T-helper 17 cell (primary cell): ENCODE results near the gene APBA1. TPM values are rescaled to one million over a fixed set of nuclear protein-coding genes. Genes with fewer than 3 reads are reported as not detected.
"Not testable (repeated sequence)": the region's sequence is repeated elsewhere in the genome, so short reads cannot be mapped to it uniquely, and the experiment has no call there.

Source experiments
- ATAC-seq: fragments of 150-1000 bp; cut with Tn5 transposase; 2 replicates; pipeline ENCODE4 v1.10.0; 2021; ENCODE audit warnings: mild to moderate bottlenecking, moderate library complexity
- DNase-seq, 3 donors: peaks; one replicate each; pipeline versions ENCODE4 v3.0.0 to v3.0.0-alpha.2; 2020 to 2021
- H3K9me3 ChIP-seq: one replicate; pipeline ENCODE4 v1.7.0; 2013; ENCODE audit warnings: low read length, mild to moderate bottlenecking; ENCODE audit not compliant: control insufficient read depth, poor library complexity, severe bottlenecking
- H3K27ac Mint-ChIP-seq: one replicate; pipeline ENCODE4 v1.8.0; 2022; ENCODE audit warnings: mild to moderate bottlenecking, moderate library complexity, mixed read lengths
- H3K27me3 Mint-ChIP-seq: one replicate; pipeline ENCODE4 v1.8.0; 2022; ENCODE audit warnings: mixed read lengths
- H3K36me3 Mint-ChIP-seq: one replicate; pipeline ENCODE4 v1.8.0; 2022; ENCODE audit warnings: low read depth, mixed read lengths
- H3K4me1 Mint-ChIP-seq: one replicate; pipeline ENCODE4 v1.8.0; 2022; ENCODE audit warnings: mild to moderate bottlenecking, mixed read lengths
- H3K4me3 Mint-ChIP-seq: one replicate; pipeline ENCODE4 v1.8.0; 2022; ENCODE audit warnings: mild to moderate bottlenecking, moderate library complexity, mixed read lengths
- total RNA-seq, 4 donors: library from RNA in 2 of 4; stranded (reverse) in 2 of 4; gene quantifications; one replicate each; pipeline ENCODE4 v1.2.3 and lab custom pipeline; 2022 to 2026

APBA1 gene
- total RNA-seq, 2 donors from 2014 or later, result 0.31 to 2.3 TPM

DNA sequence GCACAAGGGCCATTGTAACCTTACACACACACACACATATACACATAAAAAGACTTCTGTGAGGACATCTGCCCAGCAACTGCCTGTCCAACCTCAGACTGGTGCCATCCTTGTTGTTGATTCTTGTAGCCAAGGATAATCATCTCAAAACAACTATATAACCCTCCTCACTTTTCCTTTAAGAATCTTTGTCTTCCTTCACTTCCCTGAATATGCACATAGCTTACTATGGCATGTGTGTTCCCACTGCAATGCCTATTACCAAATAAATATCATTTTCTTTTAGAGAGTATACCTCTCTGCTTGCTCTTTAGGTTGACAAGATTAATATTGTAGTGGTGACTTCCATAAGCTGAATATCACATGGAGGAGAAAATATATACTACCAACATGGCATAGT is 55.2 kb downstream of the APBA1 start:
- H3K27ac Mint-ChIP-seq, result no peak overlapping the region
- H3K4me1 Mint-ChIP-seq, result no peaks in the 10 kb centered on the region
- H3K27me3 Mint-ChIP-seq, result peaks cover 4% of the 10 kb centered on the region
- ATAC-seq (no peak), DNase-seq (no peak)
- no peaks in the 10 kb centered on the region for H3K36me3 Mint-ChIP-seq
- H3K9me3 ChIP-seq, result no peaks in the 10 kb centered on the region
- H3K4me3 Mint-ChIP-seq, result no peak overlapping the region

DNA sequence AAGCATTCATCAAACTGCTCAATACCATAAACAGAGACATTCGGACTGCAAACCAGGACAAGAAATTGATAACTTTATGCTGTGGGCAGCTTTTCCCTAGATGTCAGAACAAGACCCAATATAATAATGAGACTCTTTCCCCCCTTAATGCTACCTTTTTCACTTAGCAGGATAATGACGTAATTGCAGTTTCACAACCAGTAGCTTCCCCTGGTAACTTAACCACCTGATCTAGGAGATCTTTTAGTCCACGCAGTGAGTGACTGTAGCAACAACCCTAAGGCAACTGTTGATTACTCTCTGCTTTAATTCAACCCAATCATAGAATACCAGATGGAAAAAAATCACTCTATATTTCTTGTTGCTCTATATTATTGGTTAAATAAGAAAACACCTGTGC is 56.3 kb downstream of the APBA1 start:
- H3K27me3 Mint-ChIP-seq, result peaks cover 4% of the 10 kb centered on the region
- no peak overlapping the region for H3K27ac Mint-ChIP-seq
- no peak overlapping the region for H3K4me3 Mint-ChIP-seq
- H3K9me3 ChIP-seq, result no peaks in the 10 kb centered on the region
- ATAC-seq, result no peak
- DNase-seq, result no peak
- H3K4me1 Mint-ChIP-seq, result no peaks in the 10 kb centered on the region
- H3K36me3 Mint-ChIP-seq, result no peaks in the 10 kb centered on the region

DNA sequence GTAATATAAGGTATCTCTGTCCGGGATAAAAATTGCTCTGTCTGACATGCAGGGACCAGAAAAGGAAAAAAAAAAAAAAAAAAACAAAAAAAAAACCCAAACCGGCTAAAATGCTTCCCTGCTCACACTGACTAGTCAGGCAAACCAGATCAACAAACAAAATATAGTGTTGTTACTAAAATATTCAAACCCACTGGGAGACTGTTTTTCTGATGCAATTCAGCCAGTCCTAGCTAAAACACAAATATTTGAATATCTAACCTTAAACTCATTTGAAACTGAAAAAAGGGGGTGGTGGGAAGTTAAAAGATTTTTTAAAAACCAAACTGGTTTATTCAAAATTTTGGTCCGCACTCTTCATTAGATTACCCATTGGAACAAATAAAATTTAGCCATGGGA is 61.0 kb downstream of the APBA1 start:
- Mint-ChIP-seq H3K4me3 (no peak overlapping the region), H3K4me1 (no peaks in the 10 kb centered on the region), H3K36me3 (no peaks in the 10 kb centered on the region), H3K27me3 (peaks cover 14% of the 10 kb centered on the region), H3K27ac (no peak overlapping the region)
- H3K9me3 ChIP-seq, result no peaks in the 10 kb centered on the region
- DNase-seq, result no peak
- ATAC-seq, result no peak

DNA sequence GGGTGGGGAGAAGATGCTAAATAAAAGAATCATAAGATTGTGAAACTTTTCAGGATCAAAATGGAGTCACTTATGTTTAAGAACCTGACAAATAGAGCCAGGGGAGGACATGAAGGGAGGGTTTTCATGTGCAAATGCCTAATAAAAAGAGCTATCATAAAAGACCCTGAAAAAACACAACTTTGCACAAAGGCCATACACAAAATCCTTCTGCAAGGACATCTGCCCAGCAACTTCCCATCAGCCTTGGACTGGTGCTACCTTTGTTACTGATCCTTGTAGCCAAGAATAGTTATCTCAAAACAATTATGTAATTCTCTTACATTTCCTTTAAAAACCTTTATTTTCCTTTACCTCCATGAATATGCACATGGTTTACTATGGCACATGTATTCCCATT is 63.0 kb downstream of the APBA1 start:
- peaks cover 15% of the 10 kb centered on the region for H3K27me3 Mint-ChIP-seq
- no peaks in the 10 kb centered on the region for H3K4me1 Mint-ChIP-seq
- peaks cover 4% of the 10 kb centered on the region for H3K36me3 Mint-ChIP-seq
- no peak overlapping the region for H3K27ac Mint-ChIP-seq
- DNase-seq, result no peak
- no peak overlapping the region for H3K4me3 Mint-ChIP-seq
- H3K9me3 ChIP-seq, result no peaks in the 10 kb centered on the region
- ATAC-seq, result no peak

DNA sequence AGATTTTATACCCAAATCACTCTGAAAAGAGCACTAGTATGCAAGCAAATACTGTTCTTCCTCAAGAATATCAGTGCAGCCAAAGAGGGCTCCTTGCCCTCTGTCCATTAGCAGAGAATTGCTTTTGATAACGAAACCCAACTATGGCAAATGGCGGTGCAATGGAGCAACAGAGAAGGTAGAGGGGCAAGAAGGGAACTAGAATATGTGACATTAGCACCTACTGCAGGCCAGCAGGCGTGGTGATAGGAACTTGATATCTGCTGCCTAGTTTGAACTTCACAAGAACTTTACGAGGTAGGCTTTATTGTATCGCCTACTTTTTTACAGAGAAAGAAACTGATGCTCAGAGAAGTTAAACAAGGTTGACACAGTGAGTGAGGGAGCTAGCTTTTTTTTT is 66.1 kb downstream of the APBA1 start:
- H3K9me3 ChIP-seq, result no peaks in the 10 kb centered on the region
- Mint-ChIP-seq H3K4me3 (no peak overlapping the region), H3K27ac (no peak overlapping the region), H3K4me1 (no peaks in the 10 kb centered on the region), H3K27me3 (peaks cover 23% of the 10 kb centered on the region), H3K36me3 (peaks cover 6% of the 10 kb centered on the region)
- ATAC-seq (no peak), DNase-seq (no peak)

DNA sequence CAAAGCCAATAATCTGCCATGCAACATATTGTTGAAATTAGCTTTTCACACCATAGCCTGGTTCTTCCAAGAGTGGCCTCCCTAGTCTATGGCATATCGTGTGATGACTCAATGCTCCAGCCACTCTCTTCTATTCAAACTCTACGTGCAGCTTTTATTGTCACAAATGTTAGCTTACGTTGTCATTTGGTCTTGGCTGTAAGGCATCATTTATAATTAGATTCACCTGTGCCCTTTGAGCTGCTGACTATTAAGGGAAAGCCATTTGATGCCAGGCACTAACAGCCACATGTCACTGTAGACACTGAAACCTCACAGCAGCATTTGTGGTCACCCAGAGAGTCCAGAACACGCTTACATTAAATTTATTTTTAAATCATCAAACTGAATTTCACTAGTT is 66.8 kb downstream of the APBA1 start:
- H3K27ac Mint-ChIP-seq, result no peak overlapping the region
- H3K27me3 Mint-ChIP-seq, result peaks cover 23% of the 10 kb centered on the region
- no peak for ATAC-seq

DNA sequence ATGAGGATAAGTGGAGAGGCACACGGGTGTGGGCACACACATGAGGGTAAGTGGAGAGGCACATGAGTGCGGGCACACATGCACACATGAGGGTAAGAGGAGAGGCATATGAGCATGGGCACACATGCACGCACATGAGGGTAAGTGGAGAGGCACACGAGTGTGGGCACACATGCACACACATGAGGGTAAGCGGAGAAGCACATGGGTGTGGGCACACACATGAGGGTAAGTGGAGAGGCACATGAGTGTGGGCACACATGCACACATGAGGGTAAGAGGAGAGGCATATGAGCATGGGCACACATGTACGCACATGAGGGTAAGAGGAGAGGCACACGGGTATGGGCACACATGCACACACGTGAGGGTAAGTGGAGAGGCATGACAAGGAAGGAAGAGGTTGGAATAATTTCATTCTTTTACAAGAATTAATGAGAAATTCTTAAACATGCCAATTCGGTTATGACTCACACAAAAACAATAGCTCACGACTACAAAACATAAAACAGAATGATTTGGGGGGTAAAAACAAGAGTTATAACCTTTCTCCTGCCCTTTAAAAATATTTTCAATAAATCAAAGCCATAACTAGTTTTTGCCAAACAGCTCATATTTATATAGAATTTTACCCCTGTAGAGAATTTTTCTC is 67.5 kb downstream of the APBA1 start:
- H3K27ac Mint-ChIP-seq, result no peak overlapping the region
- H3K27me3 Mint-ChIP-seq, result peaks cover 18% of the 10 kb centered on the region
- ATAC-seq, result no peak
- H3K9me3 ChIP-seq, result no peaks in the 10 kb centered on the region
- H3K36me3 Mint-ChIP-seq, result peaks cover 6% of the 10 kb centered on the region
- no peak for DNase-seq
- no peaks in the 10 kb centered on the region for H3K4me1 Mint-ChIP-seq
- H3K4me3 Mint-ChIP-seq, result no peak overlapping the region

More for the DNA sequence above, 66.8 kb downstream of the APBA1 start:
- DNase-seq, result no peak
- Mint-ChIP-seq H3K4me1 (no peaks in the 10 kb centered on the region), H3K36me3 (peaks cover 6% of the 10 kb centered on the region), H3K4me3 (no peak overlapping the region)
- H3K9me3 ChIP-seq, result no peaks in the 10 kb centered on the region

DNA sequence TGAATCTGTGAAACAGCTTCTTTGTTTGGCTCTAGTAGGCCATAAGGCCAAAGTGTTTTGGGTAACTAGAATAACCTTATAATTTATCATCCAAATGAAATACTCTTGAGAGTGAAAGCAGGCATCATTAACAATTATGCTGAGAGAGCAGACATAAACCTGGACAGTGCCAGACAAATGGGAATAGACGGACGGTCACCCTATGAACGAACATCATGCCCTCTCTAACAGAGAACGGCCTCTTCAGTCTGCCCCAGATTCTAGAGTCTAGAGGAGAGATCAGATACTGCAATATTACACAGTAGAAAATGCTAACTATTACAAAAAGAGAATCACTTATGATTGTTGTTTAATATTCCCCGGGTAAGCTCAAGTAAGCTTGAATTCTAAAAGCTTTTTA is 68.5 kb downstream of the APBA1 start:
- H3K27me3 Mint-ChIP-seq, result peaks cover 9% of the 10 kb centered on the region
- H3K36me3 Mint-ChIP-seq, result peaks cover 6% of the 10 kb centered on the region
- DNase-seq (no peak), ATAC-seq (no peak)
- no peaks in the 10 kb centered on the region for H3K4me1 Mint-ChIP-seq
- no peak overlapping the region for H3K27ac Mint-ChIP-seq
- H3K4me3 Mint-ChIP-seq, result no peak overlapping the region
- no peaks in the 10 kb centered on the region for H3K9me3 ChIP-seq

DNA sequence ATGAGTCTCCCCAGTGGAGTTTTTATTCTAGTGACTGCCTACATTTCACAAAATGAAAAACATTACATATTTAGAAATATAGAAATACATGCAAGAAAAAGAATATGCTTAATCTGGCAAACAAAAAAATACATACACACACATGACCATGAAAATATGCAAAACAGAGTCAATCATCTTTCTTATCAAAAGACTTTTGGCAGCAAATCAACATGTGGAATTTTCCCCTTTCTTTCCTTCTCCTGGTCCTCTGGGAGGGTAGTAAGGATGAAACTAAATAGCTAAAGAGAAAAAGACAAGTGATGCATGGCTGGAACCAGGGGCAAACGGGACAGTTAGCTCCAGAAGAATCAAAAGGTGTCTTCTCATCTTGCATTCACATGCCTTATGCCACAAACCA is 69.4 kb downstream of the APBA1 start:
- Mint-ChIP-seq H3K27ac (no peak overlapping the region), H3K4me1 (no peaks in the 10 kb centered on the region), H3K27me3 (peaks cover 9% of the 10 kb centered on the region), H3K4me3 (no peak overlapping the region), H3K36me3 (peaks cover 6% of the 10 kb centered on the region)
- DNase-seq, result no peak
- ATAC-seq, result no peak
- no peaks in the 10 kb centered on the region for H3K9me3 ChIP-seq

DNA sequence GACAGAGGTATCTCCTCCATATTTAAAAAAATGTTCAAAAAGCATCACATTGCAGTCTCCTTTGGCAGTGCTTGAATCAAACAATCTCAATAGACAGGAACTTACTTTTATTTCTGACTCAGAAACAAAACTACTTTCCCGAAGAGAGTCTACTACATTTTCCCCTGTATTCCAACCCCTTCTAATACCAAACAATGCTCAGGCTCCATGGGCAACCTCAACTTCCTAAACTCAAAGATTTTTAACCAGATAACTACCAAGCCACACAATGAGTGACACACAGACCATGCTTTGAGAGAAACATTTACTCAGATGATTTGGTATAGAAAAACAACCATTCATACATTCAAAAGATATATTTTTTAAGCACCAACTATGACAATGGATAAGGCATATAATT is 70.5 kb downstream of the APBA1 start:
- Mint-ChIP-seq H3K36me3 (peaks cover 6% of the 10 kb centered on the region), H3K4me3 (no peak overlapping the region), H3K27me3 (peaks cover 9% of the 10 kb centered on the region), H3K27ac (no peak overlapping the region), H3K4me1 (no peaks in the 10 kb centered on the region)
- no peak for ATAC-seq
- no peak for DNase-seq
- no peaks in the 10 kb centered on the region for H3K9me3 ChIP-seq

DNA sequence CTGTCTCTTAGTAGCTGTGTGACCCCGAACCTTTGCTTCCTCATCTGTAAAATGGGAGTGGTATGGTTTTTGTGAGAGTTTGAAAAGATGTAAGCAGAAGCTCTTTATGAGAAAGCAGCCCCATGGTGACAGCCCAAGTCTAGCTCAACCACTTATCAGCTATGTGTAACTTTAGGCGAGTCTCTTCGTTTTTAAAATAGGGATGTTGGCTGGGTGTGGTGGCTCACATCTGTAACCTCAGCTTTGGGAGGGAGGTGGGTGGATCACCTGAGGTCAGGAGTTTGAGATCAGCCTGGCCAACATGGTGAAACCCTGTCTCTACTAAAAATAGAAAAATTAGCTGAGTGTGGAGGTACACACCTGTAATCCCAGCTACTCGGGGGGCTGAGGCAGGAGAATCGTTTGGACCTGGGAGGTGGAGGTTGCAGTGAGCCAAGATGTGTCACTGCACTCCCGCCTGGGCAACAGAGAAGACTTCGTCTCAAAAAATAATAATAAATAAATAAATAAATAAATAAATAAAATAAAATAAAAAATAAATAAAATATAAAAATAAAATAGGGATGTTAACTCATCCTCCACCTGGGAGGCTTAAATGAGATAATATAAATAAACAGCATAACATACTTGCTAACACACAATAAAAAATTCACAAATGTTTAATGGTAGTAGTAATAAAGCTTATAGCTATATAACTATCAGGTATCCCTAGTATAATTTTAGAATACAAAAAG is 71.7 kb downstream of the APBA1 start:
- peaks cover 9% of the 10 kb centered on the region for H3K27me3 Mint-ChIP-seq

DNA sequence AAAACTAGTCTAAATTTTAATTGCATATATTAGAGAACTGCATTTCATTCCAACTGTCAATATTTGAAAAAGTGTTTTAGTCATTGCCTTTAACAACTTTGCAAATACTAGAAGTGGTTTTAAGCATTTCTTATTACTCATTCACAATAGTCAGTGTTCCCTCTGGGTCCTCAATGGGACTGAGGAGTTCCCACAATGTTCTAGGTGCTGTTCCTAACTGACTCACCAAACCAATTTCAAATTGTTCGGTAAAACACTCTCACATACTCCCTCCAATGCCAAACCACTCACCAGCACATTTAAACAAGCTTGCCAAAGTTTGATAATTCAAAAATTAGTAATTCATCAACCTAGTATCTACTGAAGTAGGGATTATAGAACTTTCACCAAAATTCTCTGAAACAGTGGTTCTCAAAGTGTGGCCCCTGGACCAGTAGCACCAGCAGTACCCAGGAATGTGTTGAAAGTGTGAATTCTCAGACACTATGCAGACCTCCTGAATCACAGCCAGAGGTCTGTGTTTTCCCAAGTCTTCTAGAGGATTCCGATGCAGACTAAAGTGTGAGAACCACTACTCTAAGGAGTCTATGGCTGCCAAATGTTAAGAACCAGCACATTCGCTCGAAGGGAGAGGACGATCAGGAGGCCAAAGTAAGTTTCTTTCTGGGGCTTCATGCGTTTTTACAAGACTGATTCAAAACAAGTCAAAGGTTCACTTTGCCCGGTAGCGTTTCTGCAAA is 72.8 kb downstream of the APBA1 start:
- Mint-ChIP-seq H3K4me3 (no peak overlapping the region), H3K27ac (no peak overlapping the region), H3K4me1 (no peaks in the 10 kb centered on the region), H3K27me3 (peaks cover 9% of the 10 kb centered on the region), H3K36me3 (peaks cover 3% of the 10 kb centered on the region)
- no peaks in the 10 kb centered on the region for H3K9me3 ChIP-seq
- ATAC-seq (no peak), DNase-seq (no peak)

More for the DNA sequence above, 71.7 kb downstream of the APBA1 start:
- H3K36me3 Mint-ChIP-seq, result peaks cover 6% of the 10 kb centered on the region
- H3K4me3 Mint-ChIP-seq, result no peak overlapping the region
- no peak for DNase-seq
- H3K27ac Mint-ChIP-seq, result no peak overlapping the region
- no peak for ATAC-seq
- no peaks in the 10 kb centered on the region for H3K4me1 Mint-ChIP-seq
- H3K9me3 ChIP-seq, result no peaks in the 10 kb centered on the region

DNA sequence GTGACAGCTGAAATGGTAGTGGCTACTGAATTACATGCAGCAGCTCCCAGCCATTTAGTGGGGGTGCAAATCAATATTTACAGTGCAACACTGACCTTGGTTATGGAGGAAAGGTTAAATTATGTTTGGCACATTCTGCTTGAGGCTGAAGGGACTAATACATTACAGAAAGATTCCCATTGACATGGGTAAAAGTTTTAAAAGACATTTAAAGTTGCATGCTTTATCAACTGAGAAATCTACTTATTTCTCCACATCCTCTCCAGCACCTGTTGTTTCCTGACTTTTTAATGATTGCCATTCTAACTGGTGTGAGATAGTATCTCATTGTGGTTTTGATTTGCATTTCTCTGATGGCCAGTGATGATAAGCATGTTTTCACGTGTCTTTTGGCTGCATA is 75.3 kb downstream of the APBA1 start:
- not testable (repeated sequence) for H3K4me1 Mint-ChIP-seq, H3K36me3 Mint-ChIP-seq, H3K27ac Mint-ChIP-seq, ATAC-seq, H3K9me3 ChIP-seq, H3K4me3 Mint-ChIP-seq, DNase-seq
- peaks cover 13% of the 10 kb centered on the region for H3K27me3 Mint-ChIP-seq
